ENCODE results near the gene MACROH2A2. TPM values are rescaled to one million over a fixed set of nuclear protein-coding genes. Genes with fewer than 3 reads are reported as not detected.

Gene MACROH2A2
- total RNA-seq, 2 donors from 2014 or later = 17.3 to 19.6 TPM

GRCh38 chr10:70160798-70161197 lies 108.2 kb downstream of the MACROH2A2 start:
- TF ChIP-seq, protein P1, sequence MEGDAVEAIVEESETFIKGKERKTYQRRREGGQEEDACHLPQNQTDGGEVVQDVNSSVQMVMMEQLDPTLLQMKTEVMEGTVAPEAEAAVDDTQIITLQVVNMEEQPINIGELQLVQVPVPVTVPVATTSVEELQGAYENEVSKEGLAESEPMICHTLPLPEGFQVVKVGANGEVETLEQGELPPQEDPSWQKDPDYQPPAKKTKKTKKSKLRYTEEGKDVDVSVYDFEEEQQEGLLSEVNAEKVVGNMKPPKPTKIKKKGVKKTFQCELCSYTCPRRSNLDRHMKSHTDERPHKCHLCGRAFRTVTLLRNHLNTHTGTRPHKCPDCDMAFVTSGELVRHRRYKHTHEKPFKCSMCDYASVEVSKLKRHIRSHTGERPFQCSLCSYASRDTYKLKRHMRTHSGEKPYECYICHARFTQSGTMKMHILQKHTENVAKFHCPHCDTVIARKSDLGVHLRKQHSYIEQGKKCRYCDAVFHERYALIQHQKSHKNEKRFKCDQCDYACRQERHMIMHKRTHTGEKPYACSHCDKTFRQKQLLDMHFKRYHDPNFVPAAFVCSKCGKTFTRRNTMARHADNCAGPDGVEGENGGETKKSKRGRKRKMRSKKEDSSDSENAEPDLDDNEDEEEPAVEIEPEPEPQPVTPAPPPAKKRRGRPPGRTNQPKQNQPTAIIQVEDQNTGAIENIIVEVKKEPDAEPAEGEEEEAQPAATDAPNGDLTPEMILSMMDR (IDR thresholded peaks at IDR 0.05) = no peak
- Histone ChIP-seq H3K4me3 (no peak overlapping the region), H3K4me1 (peaks cover 0 to 39% of the 10 kb centered on the region in 2 donors), H3K36me3 (peaks cover 37% of the 10 kb centered on the region), H3K9me3 (no peaks in the 10 kb centered on the region), H3K27me3 (no peaks in the 10 kb centered on the region), H3K27ac (no peak overlapping the region)
- DNase-seq (ENCODE audit: low spot score) = no peak

Other genes starting within 250 kb of the MACROH2A2 start
- gene AIFM2, start 80.0 kb downstream of the MACROH2A2 start, total RNA-seq = 10 to 100 TPM in 1 of 2 donors, 1 to 10 TPM in 1; 6.2 to 12.0 TPM
- gene TYSND1, start 93.9 kb downstream of the MACROH2A2 start, total RNA-seq = 1 to 10 TPM; 4.4 to 4.9 TPM
- 10 to 100 TPM; 57.5 to 60.3 TPM for gene SAR1A, start 117.7 kb downstream of the MACROH2A2 start, total RNA-seq
- gene PPA1, start 180.6 kb downstream of the MACROH2A2 start, total RNA-seq = 10 to 100 TPM; 48.0 to 69.2 TPM
- under 1 TPM in 1 of 2 donors, not detected in 1; 0.47 TPM for gene NPFFR1, start 231.2 kb downstream of the MACROH2A2 start, total RNA-seq